Stimulated activated CD8-positive, alpha-beta memory T cell treated with anti-CD3 and anti-CD28 coated beads, Interleukin-2, amount 100 ng/mL, for 1 hour (primary cell): Measurements from ENCODE around the gene ACSS2.

Experiments
- DNase-seq, 2 donors: peaks; one replicate each; pipeline ENCODE4 v3.0.0-alpha.2; 2020; ENCODE audit warnings: low read depth in 2 of 2

ACSS2 gene

GRCh38 chr20:34907616-34908469, 31.4 kb downstream of the ACSS2 start:
- no peak for DNase-seq

- no peak for DNase-seq
Measured at GRCh38 chr20:34915131-34915530, 38.7 kb downstream of the ACSS2 start.

GRCh38 chr20:34915749-34916455, 39.5 kb downstream of the ACSS2 start:
- no peak for DNase-seq

- DNase-seq, result no peak
Measured at GRCh38 chr20:34916774-34917354, 40.5 kb downstream of the ACSS2 start.

GRCh38 chr20:34920055-34920454, 43.6 kb downstream of the ACSS2 start:
- no peak for DNase-seq

- DNase-seq, result no peak
Measured at GRCh38 chr20:34921436-34921835, 45.0 kb downstream of the ACSS2 start.

GRCh38 chr20:34922654-34923381, 46.4 kb downstream of the ACSS2 start:
- no peak for DNase-seq

- DNase-seq, result no peak
Measured at GRCh38 chr20:34923414-34923813, 47.0 kb downstream of the ACSS2 start.

- DNase-seq, result no peak
Measured at GRCh38 chr20:34925341-34925740, 48.9 kb downstream of the ACSS2 start.

- DNase-seq, result no peak
Measured at GRCh38 chr20:34925981-34926380, 49.6 kb downstream of the ACSS2 start.

GRCh38 chr20:34926581-34926980, 50.2 kb downstream of the ACSS2 start:
- DNase-seq, result no peak

- DNase-seq, result no peak
Measured at GRCh38 chr20:34927736-34928135, 51.3 kb downstream of the ACSS2 start.

GRCh38 chr20:34928411-34928810, 52.0 kb downstream of the ACSS2 start:
- no peak for DNase-seq

- DNase-seq, result no peak
Measured at GRCh38 chr20:34931771-34932170, 55.4 kb downstream of the ACSS2 start.

- no peak for DNase-seq
Measured at GRCh38 chr20:34938466-34939163, 62.2 kb downstream of the ACSS2 start.

GRCh38 chr20:34940081-34940481, 63.7 kb downstream of the ACSS2 start:
- DNase-seq, result no peak

GRCh38 chr20:34941226-34941625, 64.8 kb downstream of the ACSS2 start:
- no peak for DNase-seq

GRCh38 chr20:34942301-34942700, 65.9 kb downstream of the ACSS2 start:
- DNase-seq, result no peak

- no peak for DNase-seq
Measured at GRCh38 chr20:34943808-34944567, 67.6 kb downstream of the ACSS2 start.

- no peak for DNase-seq
Measured at GRCh38 chr20:34945315-34946077, 69.1 kb downstream of the ACSS2 start.
